Endodermal cell (in vitro differentiated cells): Measurements from ENCODE around the gene BCL7A. TPM values are rescaled to one million over a fixed set of nuclear protein-coding genes. Genes with fewer than 3 reads are reported as not detected.
"Not testable (repeated sequence)": the region's sequence is repeated elsewhere in the genome, so short reads cannot be mapped to it uniquely, and the experiment has no call there.

ENCODE experiments used
- DNase-seq: peaks from one replicate; pipeline ENCODE4 v3.0.0-alpha.2; 2017
- H3K27ac ChIP-seq: 2 replicates; pipeline ENCODE4 v1.5.1; 2013; ENCODE audit warnings: mild to moderate bottlenecking, low read depth, low read length, moderate library complexity
- H3K27me3 ChIP-seq: 2 replicates; pipeline ENCODE4 v1.6.1; 2013; ENCODE audit warnings: mild to moderate bottlenecking, low read length, moderate library complexity; ENCODE audit not compliant: insufficient read depth, control insufficient read depth, poor library complexity, severe bottlenecking
- H3K36me3 ChIP-seq: 2 replicates; pipeline ENCODE4 v1.7.0; 2013; ENCODE audit warnings: mild to moderate bottlenecking, low read length, moderate library complexity; ENCODE audit not compliant: control insufficient read depth, insufficient read depth
- H3K4me1 ChIP-seq: one replicate; pipeline ENCODE4 v1.7.0; 2013; ENCODE audit warnings: low read length; ENCODE audit not compliant: control insufficient read depth, insufficient read depth
- H3K4me3 ChIP-seq: 2 replicates; pipeline ENCODE4 v1.5.1; 2013; ENCODE audit warnings: mild to moderate bottlenecking, low read length, moderate library complexity
- H3K9ac ChIP-seq: 2 replicates; pipeline ENCODE4 v1.6.1; 2013; ENCODE audit warnings: mild to moderate bottlenecking, low read length, moderate library complexity; ENCODE audit not compliant: poor library complexity, severe bottlenecking; ENCODE audit errors: extremely low read depth
- H3K9me3 ChIP-seq: 2 replicates; pipeline ENCODE4 v1.6.1; 2013; ENCODE audit warnings: mild to moderate bottlenecking, low read length, moderate library complexity; ENCODE audit not compliant: control insufficient read depth
- H3K27ac Mint-ChIP-seq: 2 replicates; pipeline ENCODE4 v1.8.0; 2020; ENCODE audit warnings: mixed read lengths
- H3K27me3 Mint-ChIP-seq: 2 replicates; pipeline ENCODE4 v1.8.0; 2021; ENCODE audit warnings: mild to moderate bottlenecking, mixed read lengths; ENCODE audit not compliant: insufficient read depth
- H3K36me3 Mint-ChIP-seq: 2 replicates; pipeline ENCODE4 v1.8.0; 2020; ENCODE audit warnings: low read depth, mixed read lengths
- H3K4me1 Mint-ChIP-seq: 2 replicates; pipeline ENCODE4 v1.8.0; 2020; ENCODE audit warnings: mixed read lengths
- H3K4me3 Mint-ChIP-seq: 2 replicates; pipeline ENCODE4 v1.8.0; 2020; ENCODE audit warnings: mild to moderate bottlenecking, moderate library complexity, mixed read lengths
- H3K9me3 Mint-ChIP-seq: 2 replicates; pipeline ENCODE4 v1.8.0; 2020; ENCODE audit warnings: mild to moderate bottlenecking, mixed read lengths
- CTCF ChIP-seq: fragments of 200-600 bp; sonication (generic); conservative IDR thresholded peaks from 2 replicates; pipeline ENCODE4 v1.5.0; 2021; ENCODE audit warnings: antibody characterized with exemption, mild to moderate bottlenecking
- WGBS, 2 experiments: methylation state at CpG; one replicate each; pipeline versions ENCODE4 v1.1.5 to v1.1.7; 2013; ENCODE audit warnings: missing lambda C conversion rate in 2 of 2, mixed read lengths in 1 of 2; ENCODE audit not compliant: insufficient coverage in 1 of 2, insufficient read length in 1 of 2; 5-methylcytosine and 5-hydroxymethylcytosine counted together
- total RNA-seq, 2 donors: library from RNA; stranded (reverse); fragmentation: NEBNext Ultra II Directional in 1 of 2; extraction: Animal tissue kit (Norgen Biotek cat#: 25700) in 1 of 2; gene quantifications; 2 replicates in 1 of 2; 3 replicates in 1 of 2; pipeline ENCODE4 v1.2.1, GENCODE V29; 2021

BCL7A gene
- total RNA-seq, 2 donors from 2014 or later: 22.3 to 28.9 TPM

- DNase-seq: no peak
- H3K36me3 Mint-ChIP-seq: peaks cover 48% of the 10 kb centered on the region
- H3K9me3 Mint-ChIP-seq: no peaks in the 10 kb centered on the region
- H3K4me1 Mint-ChIP-seq: no peaks in the 10 kb centered on the region
- WGBS, 2 experiments: 94 to 96% methylated on average over 27 of the region's 27 CpGs
- Histone ChIP-seq H3K27ac (no peak overlapping the region), H3K27me3 (no peaks in the 10 kb centered on the region), H3K9me3 (no peaks in the 10 kb centered on the region), H3K36me3 (peaks cover 44% of the 10 kb centered on the region), H3K9ac (no peak overlapping the region), H3K4me1 (no peaks in the 10 kb centered on the region), H3K4me3 (no peak overlapping the region)
- H3K4me3 Mint-ChIP-seq: no peak overlapping the region
- H3K27me3 Mint-ChIP-seq: no peaks in the 10 kb centered on the region
- no peak for TF ChIP-seq CTCF
- no peak overlapping the region for H3K27ac Mint-ChIP-seq
Measured at GRCh38 chr12:122054842-122055520, 33.3 kb downstream of the BCL7A start.

DNA sequence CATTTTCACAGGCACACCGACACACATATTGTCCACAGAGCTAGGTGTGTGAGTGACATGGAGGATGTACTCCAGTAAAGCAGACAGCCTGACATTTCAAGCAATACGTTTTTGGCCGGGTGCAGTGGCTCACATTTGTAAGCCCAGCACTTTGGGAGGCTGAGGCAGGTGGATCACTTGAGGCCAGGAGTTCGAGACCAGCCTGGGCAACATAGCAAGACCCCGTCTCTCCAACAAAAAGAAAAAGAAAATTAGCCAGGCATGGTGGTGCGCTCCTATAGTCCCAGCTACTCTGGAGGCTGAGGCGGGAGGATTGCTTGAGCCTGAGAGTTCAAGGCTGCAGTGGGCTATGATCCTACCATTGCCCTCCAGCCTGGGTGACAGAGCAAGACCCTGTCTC is 34.7 kb downstream of the BCL7A start:
- not testable (repeated sequence) for H3K27ac ChIP-seq, H3K4me1 Mint-ChIP-seq, H3K27me3 ChIP-seq, H3K4me1 ChIP-seq, H3K9ac ChIP-seq, H3K9me3 Mint-ChIP-seq, H3K4me3 ChIP-seq, H3K27ac Mint-ChIP-seq, DNase-seq, H3K9me3 ChIP-seq, H3K4me3 Mint-ChIP-seq, H3K27me3 Mint-ChIP-seq
- 91 to 94% methylated on average over 6 to 7 of the region's 7 CpGs for WGBS, 2 experiments
- H3K36me3 Mint-ChIP-seq: peaks cover 58% of the 10 kb centered on the region
- H3K36me3 ChIP-seq: peaks cover 44% of the 10 kb centered on the region

GRCh38 chr12:122057007-122057735 is 35.5 kb downstream of the BCL7A start:
- Histone ChIP-seq H3K9ac (no peak overlapping the region), H3K27ac (no peak overlapping the region), H3K4me1 (no peaks in the 10 kb centered on the region), H3K36me3 (peaks cover 50% of the 10 kb centered on the region), H3K9me3 (no peaks in the 10 kb centered on the region), H3K4me3 (no peak overlapping the region), H3K27me3 (no peaks in the 10 kb centered on the region)
- no peaks in the 10 kb centered on the region for H3K27me3 Mint-ChIP-seq
- peaks cover 63% of the 10 kb centered on the region for H3K36me3 Mint-ChIP-seq
- H3K9me3 Mint-ChIP-seq: no peaks in the 10 kb centered on the region
- WGBS, 2 experiments: 95 to 100% methylated on average over 3 to 11 of the region's 11 CpGs
- no peak overlapping the region for H3K4me3 Mint-ChIP-seq
- no peaks in the 10 kb centered on the region for H3K4me1 Mint-ChIP-seq
- no peak for DNase-seq
- no peak for TF ChIP-seq CTCF
- no peak overlapping the region for H3K27ac Mint-ChIP-seq
